Adrenal gland (tissue), 5 donors: ENCODE measurements around the gene CACNA1E.

Experiments
- POLR2A ChIP-seq, 2 donors: fragments of 450-650 bp; IDR thresholded peaks; one replicate each; pipeline ENCODE4 v1.6.1; 2017; ENCODE audit warnings: antibody characterized with exemption in 2 of 2, mild to moderate bottlenecking in 2 of 2, moderate library complexity in 1 of 2
- TF ChIP-seq, protein P1 (sequence below), 6 experiments: fragments of 450-650 bp in 4 of 6; fragments of 200-600 bp in 2 of 6; sonication (generic) in 1 of 6; IDR thresholded peaks; 1 replicate in 5 of 6; 2 replicates in 1 of 6; pipeline versions ENCODE4 v1.5.1 to v1.8.0; 2016 to 2021; ENCODE audit warnings: antibody characterized with exemption in 6 of 6, mild to moderate bottlenecking in 2 of 6, moderate library complexity in 1 of 6
- donor health status: DM: no; HTN: no; CAD: no.

DNA sequence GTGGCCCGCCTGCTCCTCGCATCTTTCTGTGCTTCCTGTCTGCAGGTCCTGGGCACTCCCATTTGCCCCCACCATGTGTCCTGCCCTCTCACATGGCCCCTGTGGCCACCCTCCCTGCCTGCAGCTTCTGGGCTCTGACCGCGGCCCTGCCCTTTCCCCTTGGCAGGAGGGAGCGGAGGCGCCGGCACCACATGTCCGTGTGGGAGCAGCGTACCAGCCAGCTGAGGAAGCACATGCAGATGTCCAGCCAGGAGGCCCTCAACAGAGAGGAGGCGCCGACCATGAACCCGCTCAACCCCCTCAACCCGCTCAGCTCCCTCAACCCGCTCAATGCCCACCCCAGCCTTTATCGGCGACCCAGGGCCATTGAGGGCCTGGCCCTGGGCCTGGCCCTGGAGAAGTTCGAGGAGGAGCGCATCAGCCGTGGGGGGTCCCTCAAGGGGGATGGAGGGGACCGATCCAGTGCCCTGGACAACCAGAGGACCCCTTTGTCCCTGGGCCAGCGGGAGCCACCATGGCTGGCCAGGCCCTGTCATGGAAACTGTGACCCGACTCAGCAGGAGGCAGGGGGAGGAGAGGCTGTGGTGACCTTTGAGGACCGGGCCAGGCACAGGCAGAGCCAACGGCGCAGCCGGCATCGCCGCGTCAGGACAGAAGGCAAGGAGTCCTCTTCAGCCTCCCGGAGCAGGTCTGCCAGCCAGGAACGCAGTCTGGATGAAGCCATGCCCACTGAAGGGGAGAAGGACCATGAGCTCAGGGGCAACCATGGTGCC lies 249.1 kb downstream of the CACNA1E start:
- no peak for TF ChIP-seq POLR2A (IDR thresholded peaks at IDR 0.05)
- TF ChIP-seq, protein P1, sequence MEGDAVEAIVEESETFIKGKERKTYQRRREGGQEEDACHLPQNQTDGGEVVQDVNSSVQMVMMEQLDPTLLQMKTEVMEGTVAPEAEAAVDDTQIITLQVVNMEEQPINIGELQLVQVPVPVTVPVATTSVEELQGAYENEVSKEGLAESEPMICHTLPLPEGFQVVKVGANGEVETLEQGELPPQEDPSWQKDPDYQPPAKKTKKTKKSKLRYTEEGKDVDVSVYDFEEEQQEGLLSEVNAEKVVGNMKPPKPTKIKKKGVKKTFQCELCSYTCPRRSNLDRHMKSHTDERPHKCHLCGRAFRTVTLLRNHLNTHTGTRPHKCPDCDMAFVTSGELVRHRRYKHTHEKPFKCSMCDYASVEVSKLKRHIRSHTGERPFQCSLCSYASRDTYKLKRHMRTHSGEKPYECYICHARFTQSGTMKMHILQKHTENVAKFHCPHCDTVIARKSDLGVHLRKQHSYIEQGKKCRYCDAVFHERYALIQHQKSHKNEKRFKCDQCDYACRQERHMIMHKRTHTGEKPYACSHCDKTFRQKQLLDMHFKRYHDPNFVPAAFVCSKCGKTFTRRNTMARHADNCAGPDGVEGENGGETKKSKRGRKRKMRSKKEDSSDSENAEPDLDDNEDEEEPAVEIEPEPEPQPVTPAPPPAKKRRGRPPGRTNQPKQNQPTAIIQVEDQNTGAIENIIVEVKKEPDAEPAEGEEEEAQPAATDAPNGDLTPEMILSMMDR (IDR thresholded peaks at IDR 0.05), result no peak
